Fibroblast of lung (primary cell): ENCODE results near the gene NDC80. TPM values are rescaled to one million over a fixed set of nuclear protein-coding genes. Genes with fewer than 3 reads are reported as not detected.

ENCODE experiments used
- polyA plus RNA-seq, 2 donors: library from polyadenylated mRNA; depleted of rRNA in 1 of 2; stranded (reverse) in 1 of 2; unstranded in 1 of 2; fragments of >200 nt; gene quantifications; 2 replicates each; pipeline ENCODE4 v1.2.1, GENCODE V29; 2011 to 2012; ENCODE audit warnings: missing spikeins in 1 of 2
- total RNA-seq: library from RNA; depleted of rRNA; stranded (reverse); fragments of >200 nt; gene quantifications from 2 replicates; pipeline ENCODE4 v1.2.1, GENCODE V29; 2014

The NDC80 gene
- total and polyA plus RNA-seq, 2 donors (not counting 1 experiment from before 2014, with no cell fraction given), result 8.3 to 9.7 TPM

Other genes starting within 250 kb of the NDC80 start
- 9.8 and 12.2 TPM in 2 replicates for gene METTL4, start 52 bp upstream of the NDC80 start, total RNA-seq
- gene METTL4, start 52 bp upstream of the NDC80 start, polyA plus RNA-seq, result 8.0 and 9.3 TPM in 2 replicates
- gene SMCHD1, start 84.2 kb downstream of the NDC80 start, total RNA-seq, result 96.1 and 96.6 TPM in 2 replicates
- 19.6 and 30.3 TPM in 2 replicates for gene SMCHD1, start 84.2 kb downstream of the NDC80 start, polyA plus RNA-seq